K562 (cell line): Measurements from ENCODE around the gene FANCI. TPM values are rescaled to one million over a fixed set of nuclear protein-coding genes. Genes with fewer than 3 reads are reported as not detected.

Experiments used
- CHD1 ChIP-seq: fragments of 200-600 bp; sonication (generic); IDR thresholded peaks from one replicate; pipeline ENCODE4 v1.6.1; 2012; ENCODE audit warnings: mild to moderate bottlenecking, moderate library complexity, low read length, inconsistent platforms
- E2F4 ChIP-seq: sonication (generic); formaldehyde crosslinking; IDR thresholded peaks from 2 replicates; pipeline ENCODE4 v1.8.0; 2022; ENCODE audit warnings: mild to moderate bottlenecking, low read depth, missing genetic modification reagents
- E4F1 ChIP-seq: fragments of 250-450 bp; sonication (Bioruptor Pico); IDR thresholded peaks from 2 replicates; pipeline ENCODE4 v1.5.0; 2021; ENCODE audit warnings: mild to moderate bottlenecking, borderline replicate concordance
- FOXJ2 ChIP-seq: fragments of 200-800 bp; sonication (Bioruptor generic); IDR thresholded peaks from 2 replicates; pipeline ENCODE4 v1.6.1; 2016; ENCODE audit warnings: missing genetic modification characterization, missing compliant biosample characterization
- FOXO4 ChIP-seq: fragments of 450-650 bp; formaldehyde crosslinking; IDR thresholded peaks from 2 replicates; pipeline ENCODE4 v1.4.0; 2020; ENCODE audit warnings: mild to moderate bottlenecking, moderate library complexity
- FOXP4 ChIP-seq: sonication (generic); formaldehyde crosslinking; IDR thresholded peaks from 2 replicates; pipeline ENCODE4 v1.8.0; 2022; ENCODE audit warnings: mild to moderate bottlenecking, missing genetic modification reagents, borderline replicate concordance
- HMGN3 ChIP-seq: IDR thresholded peaks from 2 replicates; pipeline ENCODE4 v1.6.1; 2011; ENCODE audit warnings: borderline replicate concordance, low read depth, mild to moderate bottlenecking, mixed read lengths, low read length; ENCODE audit not compliant: insufficient read length; ENCODE audit errors: extremely low read depth
- PKNOX1 ChIP-seq: fragments of 450-650 bp; IDR thresholded peaks from 2 replicates; pipeline ENCODE4 v1.6.1; 2016
- POU5F1 ChIP-seq: fragments of 150-350 bp; IDR thresholded peaks from 2 replicates; pipeline ENCODE4 v1.6.1; 2014; ENCODE audit warnings: borderline replicate concordance, low read length, low read depth, mild to moderate bottlenecking; ENCODE audit not compliant: partially characterized antibody
- PURB ChIP-seq: sonication (generic); formaldehyde crosslinking; IDR thresholded peaks from 2 replicates; pipeline ENCODE4 v1.9.0; 2021; ENCODE audit warnings: low read depth, mild to moderate bottlenecking, missing genetic modification reagents
- SIX5 ChIP-seq, 2 experiments: IDR thresholded peaks; 2 replicates each; pipeline ENCODE4 v1.6.1; 2011; ENCODE audit warnings: low read length in 2 of 2, borderline replicate concordance in 1 of 2, low read depth in 1 of 2, mild to moderate bottlenecking in 1 of 2, moderate library complexity in 1 of 2; ENCODE audit not compliant: insufficient read depth in 1 of 2
- SNRNP70 ChIP-seq: fragments of 200-400 bp; formaldehyde crosslinking; optimal IDR thresholded peaks from 2 replicates; pipeline ENCODE3; 2017; ENCODE audit warnings: low read depth, low read length
- ZFP1 ChIP-seq: fragments of 450-650 bp; formaldehyde crosslinking; IDR thresholded peaks from 2 replicates; pipeline ENCODE4 v1.4.0; 2020; ENCODE audit warnings: mild to moderate bottlenecking, mixed read lengths
- ZNF124 ChIP-seq: sonication (generic); formaldehyde crosslinking; IDR thresholded peaks from 2 replicates; pipeline ENCODE4 v1.8.1; 2022; ENCODE audit warnings: missing genetic modification reagents
- ZNF282 ChIP-seq: sonication (generic); formaldehyde crosslinking; IDR thresholded peaks from 2 replicates; pipeline ENCODE4 v1.8.1; 2023; ENCODE audit warnings: missing genetic modification reagents
- ZNF507 ChIP-seq: conservative IDR thresholded peaks from 2 replicates; pipeline ENCODE4 v1.6.1; 2017; ENCODE audit warnings: missing genetic modification characterization, missing compliant biosample characterization
- ZNF76 ChIP-seq: fragments of 250-450 bp; sonication (Bioruptor Pico); IDR thresholded peaks from 2 replicates; pipeline ENCODE4 v1.4.0; 2020; ENCODE audit warnings: mild to moderate bottlenecking, moderate library complexity, borderline replicate concordance
- ZNF764 ChIP-seq: fragments of 250-450 bp; sonication (Bioruptor Pico); IDR thresholded peaks from 2 replicates; pipeline ENCODE4 v1.4.0; 2020; ENCODE audit warnings: low read depth, mild to moderate bottlenecking, moderate library complexity
- polyA plus RNA-seq, 8 experiments: library from polyadenylated mRNA; depleted of rRNA in 4 of 8; stranded (reverse) in 5 of 8; unstranded in 3 of 8; fragments of >200 nt; fragmentation: Nextera tagmentation in 2 of 8; fragmentation: Illumina TruSeq in 1 of 8; extraction: Ambion mirVana in 2 of 8; extraction: Trizol in 1 of 8; gene quantifications; 2 replicates each; pipeline versions ENCODE4 v1.2.1 to v1.2.3, GENCODE V29; 2011 to 2014; ENCODE audit warnings: inconsistent platforms in 1 of 8, missing spikeins in 1 of 8
- total RNA-seq, 7 experiments: library from RNA; depleted of rRNA in 6 of 7; stranded (reverse); fragments of >200 nt in 6 of 7; fragmentation: Illumina TruSeq in 2 of 7; extraction: Trizol in 2 of 7; gene quantifications; 2 replicates each; pipeline versions ENCODE4 v1.2.1 to v1.2.3, GENCODE V29; 2011 to 2021; ENCODE audit warnings: low replicate concordance in 1 of 7

FANCI gene
- total and polyA plus RNA-seq, 9 of the 15 experiments (the other 6 are each of a cell fraction or from before 2014, with no cell fraction given), result 72.1 to 165 (median 131) TPM

- TF ChIP-seq ZNF124 (CRISPR knock-in tag) (no peak), ZNF507 (tag) (no peak), POU5F1 (peak; percentile 39), FOXP4 (CRISPR knock-in tag) (peak; percentile 47; the same call in 1 of the 2 replicates), CHD1 (no peak), ZNF76 (no peak), PURB (CRISPR knock-in tag) (no peak), FOXJ2 (no peak), E4F1 (CRISPR knock-in tag) (no peak), PKNOX1 (peak; percentile 38; the same call in 1 of the 2 replicates), SNRNP70 (no peak), E2F4 (CRISPR knock-in tag) (no peak; the same call in 1 of the 2 replicates), FOXO4 (CRISPR knock-in tag) (no peak), ZNF282 (CRISPR knock-in tag) (no peak), SIX5 (IDR thresholded peaks at IDR 0.05; ENCODE audit: borderline replicate concordance in 1 of 2, insufficient read depth in 1 of 2, low read depth in 1 of 2, low read length in 2 of 2) (peak; percentile 54 to 76), ZNF764 (CRISPR knock-in tag) (peak; percentile 91), HMGN3 (peak; percentile 21), ZFP1 (CRISPR knock-in tag) (no peak)
These were observed 90.9 kb downstream of the FANCI start, which contains the start of gene POLG (continued) for GRCh38 chr15:89334510-89335297.
